Natural killer cell (primary cell): ENCODE data around the gene KRTAP19-1. TPM values are rescaled to one million over a fixed set of nuclear protein-coding genes. Genes with fewer than 3 reads are reported as not detected.

Experiments used
- ATAC-seq, 3 donors: fragments of 150-1000 bp in 2 of 3; fragments of 200-7000 bp in 1 of 3; cut with Tn5 transposase; 1 replicate in 1 of 3; 2 replicates in 2 of 3; pipeline ENCODE4 v1.10.0; 2021; ENCODE audit warnings: mild to moderate bottlenecking in 2 of 3, moderate library complexity in 2 of 3
- DNase-seq, 2 donors: peaks; one replicate each; pipeline versions ENCODE4 v3.0.0 to v3.0.0-alpha.2; 2013 to 2021; ENCODE audit warnings: mixed read lengths in 1 of 2
- H3K27ac ChIP-seq: one replicate; pipeline ENCODE4 v1.5.1; 2013; ENCODE audit warnings: mild to moderate bottlenecking, low read length
- H3K27me3 ChIP-seq: one replicate; pipeline ENCODE4 v1.6.1; 2013; ENCODE audit warnings: low read length; ENCODE audit not compliant: control insufficient read depth, insufficient read depth
- H3K36me3 ChIP-seq: one replicate; pipeline ENCODE4 v1.6.1; 2013; ENCODE audit warnings: low read length; ENCODE audit not compliant: control insufficient read depth, insufficient read depth
- H3K4me1 ChIP-seq: one replicate; pipeline ENCODE4 v1.6.1; 2013; ENCODE audit warnings: low read length; ENCODE audit not compliant: control insufficient read depth, insufficient read depth
- H3K4me3 ChIP-seq: one replicate; pipeline ENCODE4 v1.5.1; 2013; ENCODE audit warnings: low read length
- H3K9me3 ChIP-seq: one replicate; pipeline ENCODE4 v1.6.1; 2013; ENCODE audit warnings: low read length; ENCODE audit not compliant: control insufficient read depth, insufficient read depth
- H3K27ac Mint-ChIP-seq, 2 donors: one replicate each; pipeline ENCODE4 v1.8.0; 2022; ENCODE audit warnings: mild to moderate bottlenecking in 2 of 2, mixed read lengths in 2 of 2, moderate library complexity in 1 of 2
- H3K27me3 Mint-ChIP-seq, 2 donors: one replicate each; pipeline ENCODE4 v1.8.0; 2022; ENCODE audit warnings: low read depth in 2 of 2, mixed read lengths in 2 of 2
- H3K36me3 Mint-ChIP-seq: one replicate; pipeline ENCODE4 v1.8.0; 2022; ENCODE audit warnings: mixed read lengths
- H3K4me1 Mint-ChIP-seq, 2 donors: one replicate each; pipeline ENCODE4 v1.8.0; 2022; ENCODE audit warnings: mixed read lengths in 2 of 2
- H3K4me3 Mint-ChIP-seq: one replicate; pipeline ENCODE4 v1.8.0; 2022; ENCODE audit warnings: mild to moderate bottlenecking, moderate library complexity, mixed read lengths
- H3K9me3 Mint-ChIP-seq, 2 donors: one replicate each; pipeline ENCODE4 v1.8.0; 2022; ENCODE audit warnings: mixed read lengths in 2 of 2
- WGBS: methylation state at CpG from one replicate; pipeline ENCODE4 v1.1.7; 2013; ENCODE audit warnings: missing lambda C conversion rate; ENCODE audit not compliant: insufficient coverage; 5-methylcytosine and 5-hydroxymethylcytosine counted together
- intact Hi-C: fragments of 100-400 bp; cut with micrococcal nuclease; formaldehyde crosslinking; loops from one replicate; pipeline ENCODE4 v1.14.2; 2022
- total RNA-seq, 4 donors: library from RNA; stranded (reverse); fragments of 120-200 nt in 1 of 4; gene quantifications; one replicate each; pipeline versions ENCODE4 v1.2.3 to v1.2.4, GENCODE V29; 2013 to 2022
- TF ChIP-seq, protein P1 (sequence below): fragments of 200-600 bp; IDR thresholded peaks from one replicate; pipeline ENCODE4 v1.8.0; 2022; ENCODE audit warnings: antibody characterized with exemption

Gene KRTAP19-1
- total RNA-seq, 3 donors from 2014 or later (not counting 1 experiment from before 2014, with no cell fraction given) = not detected

DNA sequence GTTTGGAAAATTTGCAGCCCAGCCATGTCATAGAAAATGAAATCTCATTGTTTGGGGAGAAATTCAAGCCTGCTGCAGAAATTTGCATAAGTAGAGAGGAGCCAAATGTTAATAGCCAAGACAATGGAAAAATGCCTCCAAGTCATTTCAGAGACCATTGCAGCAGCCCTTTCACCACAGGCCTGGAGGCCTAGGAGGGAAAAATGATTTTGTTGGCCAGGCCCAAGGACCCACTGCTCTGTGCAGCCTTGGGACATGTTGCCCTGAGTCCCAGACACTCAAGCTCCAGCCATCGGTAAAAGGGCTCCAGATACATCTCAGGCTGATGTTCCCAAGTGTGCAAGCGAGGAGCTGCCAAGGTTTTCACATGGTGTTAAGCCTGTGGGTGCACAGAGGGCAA lies 6.0 kb upstream of the KRTAP19-1 start:
- WGBS = 70% methylated on average over 2 of the region's 2 CpGs
- no peaks in the 10 kb centered on the region for H3K4me1 ChIP-seq
- H3K36me3 ChIP-seq = no peaks in the 10 kb centered on the region
- no peak overlapping the region for H3K27ac ChIP-seq
- H3K27me3 ChIP-seq = no peaks in the 10 kb centered on the region
- intact Hi-C loops = no loop called here
- no peak overlapping the region for H3K4me3 Mint-ChIP-seq
- H3K36me3 Mint-ChIP-seq = no peaks in the 10 kb centered on the region
- H3K9me3 Mint-ChIP-seq = peaks cover 9 to 12% of the 10 kb centered on the region in 2 donors
- TF ChIP-seq, protein P1, sequence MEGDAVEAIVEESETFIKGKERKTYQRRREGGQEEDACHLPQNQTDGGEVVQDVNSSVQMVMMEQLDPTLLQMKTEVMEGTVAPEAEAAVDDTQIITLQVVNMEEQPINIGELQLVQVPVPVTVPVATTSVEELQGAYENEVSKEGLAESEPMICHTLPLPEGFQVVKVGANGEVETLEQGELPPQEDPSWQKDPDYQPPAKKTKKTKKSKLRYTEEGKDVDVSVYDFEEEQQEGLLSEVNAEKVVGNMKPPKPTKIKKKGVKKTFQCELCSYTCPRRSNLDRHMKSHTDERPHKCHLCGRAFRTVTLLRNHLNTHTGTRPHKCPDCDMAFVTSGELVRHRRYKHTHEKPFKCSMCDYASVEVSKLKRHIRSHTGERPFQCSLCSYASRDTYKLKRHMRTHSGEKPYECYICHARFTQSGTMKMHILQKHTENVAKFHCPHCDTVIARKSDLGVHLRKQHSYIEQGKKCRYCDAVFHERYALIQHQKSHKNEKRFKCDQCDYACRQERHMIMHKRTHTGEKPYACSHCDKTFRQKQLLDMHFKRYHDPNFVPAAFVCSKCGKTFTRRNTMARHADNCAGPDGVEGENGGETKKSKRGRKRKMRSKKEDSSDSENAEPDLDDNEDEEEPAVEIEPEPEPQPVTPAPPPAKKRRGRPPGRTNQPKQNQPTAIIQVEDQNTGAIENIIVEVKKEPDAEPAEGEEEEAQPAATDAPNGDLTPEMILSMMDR = no peak
- H3K4me3 ChIP-seq = no peak overlapping the region
- ATAC-seq (no peak), DNase-seq (no peak)
- H3K9me3 ChIP-seq = peaks cover 10% of the 10 kb centered on the region
- no peaks in the 10 kb centered on the region for H3K4me1 Mint-ChIP-seq
- no peak overlapping the region for H3K27ac Mint-ChIP-seq
- H3K27me3 Mint-ChIP-seq = no peaks in the 10 kb centered on the region

DNA sequence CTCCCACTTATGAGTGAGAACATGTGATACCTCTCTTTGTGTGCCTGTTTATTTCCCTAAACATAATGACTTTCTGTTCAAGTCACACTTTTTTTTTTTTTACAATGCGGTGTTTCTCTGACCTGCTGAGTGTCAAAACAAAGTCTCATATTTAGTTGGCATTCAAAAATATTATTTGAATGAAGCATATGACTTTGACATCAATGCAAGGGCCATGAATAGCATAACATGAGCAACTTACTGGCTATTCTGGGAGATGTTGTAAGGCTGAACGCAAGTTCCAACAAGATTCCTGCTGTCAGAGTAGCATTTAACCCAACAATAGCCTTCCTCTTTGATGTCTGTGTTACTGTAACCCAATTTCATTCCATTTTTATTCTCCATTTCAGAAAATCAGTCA lies 2.0 kb upstream of the KRTAP19-1 start:
- 100% methylated on average over 1 of the region's 2 CpGs for WGBS
- DNase-seq (no peak), ATAC-seq (no peak)
- Mint-ChIP-seq H3K27ac (no peak overlapping the region), H3K4me1 (no peaks in the 10 kb centered on the region), H3K4me3 (no peak overlapping the region), H3K27me3 (no peaks in the 10 kb centered on the region), H3K36me3 (no peaks in the 10 kb centered on the region), H3K9me3 (peaks cover 7 to 8% of the 10 kb centered on the region in 2 donors)
- no peak overlapping the region for H3K4me3 ChIP-seq
- intact Hi-C loops = no loop called here
- TF ChIP-seq, protein P1 = no peak
- H3K36me3 ChIP-seq = no peaks in the 10 kb centered on the region
- H3K4me1 ChIP-seq = no peaks in the 10 kb centered on the region
- peaks cover 8% of the 10 kb centered on the region for H3K9me3 ChIP-seq
- no peak overlapping the region for H3K27ac ChIP-seq
- H3K27me3 ChIP-seq = no peaks in the 10 kb centered on the region

DNA sequence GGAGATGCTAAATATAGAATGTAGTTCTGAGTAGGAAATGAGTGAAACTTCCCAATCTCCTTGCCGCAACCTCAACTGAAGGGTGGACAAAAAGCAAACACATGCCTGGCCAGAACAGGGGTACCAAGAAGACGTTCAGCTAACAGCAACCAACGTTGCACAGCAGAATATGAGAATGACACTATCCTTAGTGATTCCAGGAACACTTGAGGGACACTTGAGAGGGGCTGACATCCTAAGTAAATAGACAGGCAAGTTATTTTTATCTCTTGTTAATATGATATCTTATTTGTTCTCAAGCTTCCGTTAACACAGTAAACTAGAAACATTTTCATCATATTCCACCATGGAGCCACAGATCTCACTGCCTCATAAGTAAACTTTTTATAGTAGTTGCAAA lies 908 bp downstream of the KRTAP19-1 start:
- Mint-ChIP-seq H3K27me3 (no peaks in the 10 kb centered on the region), H3K36me3 (no peaks in the 10 kb centered on the region), H3K4me1 (no peaks in the 10 kb centered on the region), H3K4me3 (no peak overlapping the region), H3K27ac (no peak overlapping the region), H3K9me3 (peaks cover 4 to 8% of the 10 kb centered on the region in 2 donors)
- TF ChIP-seq, protein P1 = no peak
- no peaks in the 10 kb centered on the region for H3K36me3 ChIP-seq
- H3K9me3 ChIP-seq = no peaks in the 10 kb centered on the region
- WGBS = 69% methylated on average over 3 of the region's 4 CpGs
- no peaks in the 10 kb centered on the region for H3K27me3 ChIP-seq
- H3K4me3 ChIP-seq = no peak overlapping the region
- no peaks in the 10 kb centered on the region for H3K4me1 ChIP-seq
- DNase-seq (no peak), ATAC-seq (no peak)
- H3K27ac ChIP-seq = no peak overlapping the region
- intact Hi-C loops = no loop called here

DNA sequence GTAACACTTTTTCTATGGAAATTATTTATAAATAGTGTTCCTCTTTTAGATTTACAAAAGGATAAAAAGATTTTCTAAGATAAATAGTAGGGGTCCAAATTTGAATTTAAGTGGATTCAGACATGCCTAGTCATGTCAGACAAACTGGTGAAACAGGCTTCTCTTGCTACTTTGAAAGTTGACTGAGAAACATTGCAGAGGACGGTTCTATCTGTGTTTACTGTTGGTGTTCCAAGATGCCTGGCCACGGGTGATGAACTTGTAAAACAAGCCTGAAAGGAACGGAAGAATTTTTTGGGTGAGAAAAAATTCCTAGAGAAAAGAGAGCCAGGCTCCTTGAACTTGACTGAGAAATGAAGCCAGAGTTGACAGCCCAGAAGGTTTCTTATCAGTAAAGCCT lies 2.2 kb downstream of the KRTAP19-1 start:
- 54% methylated on average over 3 of the region's 3 CpGs for WGBS
- Histone ChIP-seq H3K27ac (no peak overlapping the region), H3K4me1 (no peaks in the 10 kb centered on the region), H3K36me3 (no peaks in the 10 kb centered on the region), H3K9me3 (no peaks in the 10 kb centered on the region), H3K4me3 (no peak overlapping the region), H3K27me3 (no peaks in the 10 kb centered on the region)
- no peak for DNase-seq
- H3K27ac Mint-ChIP-seq = no peak overlapping the region
- intact Hi-C loops = no loop called here
- TF ChIP-seq, protein P1 = no peak
- peaks cover 4 to 8% of the 10 kb centered on the region in 2 donors for H3K9me3 Mint-ChIP-seq
- no peaks in the 10 kb centered on the region for H3K27me3 Mint-ChIP-seq
- H3K4me3 Mint-ChIP-seq = no peak overlapping the region
- H3K4me1 Mint-ChIP-seq = no peaks in the 10 kb centered on the region
- no peaks in the 10 kb centered on the region for H3K36me3 Mint-ChIP-seq
- ATAC-seq = no peak
